ENCODE results near the gene CBY1. TPM values are rescaled to one million over a fixed set of nuclear protein-coding genes. Genes with fewer than 3 reads are reported as not detected.

Gene CBY1
- total RNA-seq, 2 experiments from 2014 or later = 3.5 to 12.8 TPM

DNA sequence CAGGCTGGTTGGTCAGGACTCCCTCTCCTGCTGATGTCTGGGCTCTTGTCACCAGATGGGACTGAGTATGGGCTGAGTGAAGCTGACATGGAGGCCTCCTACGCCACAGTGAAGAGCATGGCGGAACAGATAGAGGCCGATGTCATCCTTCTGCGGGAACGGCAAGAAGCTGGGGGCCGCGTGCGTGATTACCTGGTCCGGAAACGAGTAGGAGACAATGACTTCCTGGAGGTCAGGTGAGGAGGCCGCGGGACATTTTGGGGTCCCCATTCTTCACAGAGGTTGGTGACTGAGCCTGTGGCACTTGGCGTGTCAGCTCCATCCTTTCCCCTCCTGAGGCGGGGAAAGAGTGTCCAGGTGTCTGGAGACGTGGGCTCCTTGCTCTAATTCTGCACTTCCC, 59.4 kb downstream of the CBY1 start:
- Histone ChIP-seq H3K4me2 (ENCODE audit: low read length) (no peak overlapping the region), H3K36me3 (ENCODE audit: insufficient read depth, low read length) (peaks cover 52% of the 10 kb centered on the region), H3K27ac (ENCODE audit: low read depth, low read length, poor library complexity, severe bottlenecking) (no peak overlapping the region), H4K20me1 (ENCODE audit: insufficient read depth, low read length) (peaks cover 13% of the 10 kb centered on the region; the same call in 1 of the 2 replicates), H2AFZ (ENCODE audit: low read length) (no peak overlapping the region), H3K9me2 (ENCODE audit: insufficient read depth, low read length) (no peaks in the 10 kb centered on the region), H3K4me1 (ENCODE audit: insufficient read depth, low read length, poor library complexity, severe bottlenecking) (no peaks in the 10 kb centered on the region), H3K79me2 (ENCODE audit: insufficient read depth, low read depth, low read length) (peaks cover 29% of the 10 kb centered on the region), H3K9me3 (ENCODE audit: low read length) (no peaks in the 10 kb centered on the region), H3K4me3 (ENCODE audit: low read depth, low read length, poor library complexity, severe bottlenecking) (no peak overlapping the region)
- TF ChIP-seq, protein P1, sequence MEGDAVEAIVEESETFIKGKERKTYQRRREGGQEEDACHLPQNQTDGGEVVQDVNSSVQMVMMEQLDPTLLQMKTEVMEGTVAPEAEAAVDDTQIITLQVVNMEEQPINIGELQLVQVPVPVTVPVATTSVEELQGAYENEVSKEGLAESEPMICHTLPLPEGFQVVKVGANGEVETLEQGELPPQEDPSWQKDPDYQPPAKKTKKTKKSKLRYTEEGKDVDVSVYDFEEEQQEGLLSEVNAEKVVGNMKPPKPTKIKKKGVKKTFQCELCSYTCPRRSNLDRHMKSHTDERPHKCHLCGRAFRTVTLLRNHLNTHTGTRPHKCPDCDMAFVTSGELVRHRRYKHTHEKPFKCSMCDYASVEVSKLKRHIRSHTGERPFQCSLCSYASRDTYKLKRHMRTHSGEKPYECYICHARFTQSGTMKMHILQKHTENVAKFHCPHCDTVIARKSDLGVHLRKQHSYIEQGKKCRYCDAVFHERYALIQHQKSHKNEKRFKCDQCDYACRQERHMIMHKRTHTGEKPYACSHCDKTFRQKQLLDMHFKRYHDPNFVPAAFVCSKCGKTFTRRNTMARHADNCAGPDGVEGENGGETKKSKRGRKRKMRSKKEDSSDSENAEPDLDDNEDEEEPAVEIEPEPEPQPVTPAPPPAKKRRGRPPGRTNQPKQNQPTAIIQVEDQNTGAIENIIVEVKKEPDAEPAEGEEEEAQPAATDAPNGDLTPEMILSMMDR (conservative IDR thresholded peaks at IDR 0.05; ENCODE audit: low read length) = no peak
- no peak for TF ChIP-seq EZH2phosphoT487 (IDR thresholded peaks at IDR 0.05; ENCODE audit: borderline replicate concordance, low read depth, low read length)
- BruUV-seq (replicated peaks) = no TSS peak
- POLR2A ChIA-PET = no interaction called here
- CTCF ChIA-PET (ENCODE audit: unreplicated experiment) = no interaction called here
- intact Hi-C loops (cut with micrococcal nuclease; ENCODE audit: unreplicated experiment) = no loop called here
- no peak for DNase-seq (ENCODE audit: low spot score)

DNA sequence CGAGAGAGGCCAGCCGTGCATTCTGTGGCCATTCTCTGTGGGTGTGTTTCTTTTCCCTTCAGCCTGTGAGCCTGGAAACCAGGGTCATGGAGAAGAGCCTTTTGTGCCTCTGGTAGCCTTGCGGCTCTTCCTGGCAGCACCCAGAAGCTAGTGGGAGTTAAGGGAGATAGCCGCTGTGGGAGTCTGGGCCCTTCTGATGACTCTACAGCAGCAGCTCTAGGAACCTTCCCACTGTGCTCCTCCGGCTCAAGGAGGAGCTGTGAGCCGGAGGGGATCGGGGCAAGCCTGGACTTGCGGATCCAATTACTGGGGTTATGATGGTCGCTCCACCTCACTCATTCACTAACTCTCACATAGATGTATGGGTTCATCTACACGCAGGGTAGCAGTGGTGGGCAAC, 59.8 kb downstream of the CBY1 start:
- TF ChIP-seq EZH2phosphoT487 (IDR thresholded peaks at IDR 0.05; ENCODE audit: borderline replicate concordance, low read depth, low read length) = no peak
- TF ChIP-seq, protein P1 (conservative IDR thresholded peaks at IDR 0.05; ENCODE audit: low read length) = no peak
- no TSS peak for BruUV-seq (replicated peaks)
- no peak overlapping the region for H3K27ac ChIP-seq (ENCODE audit: low read depth, low read length, poor library complexity, severe bottlenecking)
- no peak overlapping the region for H2AFZ ChIP-seq (ENCODE audit: low read length)
- H3K9me2 ChIP-seq (ENCODE audit: insufficient read depth, low read length) = no peaks in the 10 kb centered on the region
- peaks cover 49% of the 10 kb centered on the region for H3K36me3 ChIP-seq (ENCODE audit: insufficient read depth, low read length)
- no peak overlapping the region for H3K4me3 ChIP-seq (ENCODE audit: low read depth, low read length, poor library complexity, severe bottlenecking)
- DNase-seq (ENCODE audit: low spot score) = no peak
- H3K79me2 ChIP-seq (ENCODE audit: insufficient read depth, low read depth, low read length) = peaks cover 25% of the 10 kb centered on the region
- intact Hi-C loops (cut with micrococcal nuclease; ENCODE audit: unreplicated experiment) = no loop called here
- H4K20me1 ChIP-seq (ENCODE audit: insufficient read depth, low read length) = peaks cover 10% of the 10 kb centered on the region; the same call in 1 of the 2 replicates
- no peak overlapping the region for H3K4me2 ChIP-seq (ENCODE audit: low read length)
- no peaks in the 10 kb centered on the region for H3K4me1 ChIP-seq (ENCODE audit: insufficient read depth, low read length, poor library complexity, severe bottlenecking)
- H3K9me3 ChIP-seq (ENCODE audit: low read length) = no peaks in the 10 kb centered on the region
- POLR2A ChIA-PET = no interaction called here
- CTCF ChIA-PET (ENCODE audit: unreplicated experiment) = no interaction called here

DNA sequence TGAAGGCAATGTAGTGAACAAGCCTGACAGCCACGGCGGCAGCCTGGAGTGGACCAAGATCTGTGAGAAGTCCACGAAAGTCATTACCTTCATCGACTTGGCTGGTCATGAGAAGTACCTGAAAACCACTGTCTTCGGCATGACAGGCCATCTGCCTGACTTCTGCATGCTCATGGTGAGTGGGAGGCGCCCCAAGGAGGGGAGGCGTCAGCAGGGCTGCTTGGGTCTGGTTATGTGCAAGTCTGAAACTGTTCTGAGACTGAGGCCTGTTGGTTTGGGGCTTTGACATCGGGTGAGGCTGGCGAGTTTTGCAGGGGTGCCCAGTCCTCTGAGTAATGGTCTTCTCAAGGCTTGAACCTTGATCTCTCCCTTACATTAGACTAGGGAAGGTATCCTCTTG, 60.4 kb downstream of the CBY1 start:
- H3K36me3 ChIP-seq (ENCODE audit: insufficient read depth, low read length) = peaks cover 51% of the 10 kb centered on the region

More for the DNA sequence above, 60.4 kb downstream of the CBY1 start:
- intact Hi-C loops (cut with micrococcal nuclease; ENCODE audit: unreplicated experiment) = no loop called here
- ChIA-PET CTCF (ENCODE audit: unreplicated experiment) (no interaction called here), POLR2A (no interaction called here)
- no peak overlapping the region for H2AFZ ChIP-seq (ENCODE audit: low read length)
- no peak overlapping the region for H3K4me3 ChIP-seq (ENCODE audit: low read depth, low read length, poor library complexity, severe bottlenecking)
- peaks cover 19% of the 10 kb centered on the region for H3K79me2 ChIP-seq (ENCODE audit: insufficient read depth, low read depth, low read length)
- no peak overlapping the region for H3K27ac ChIP-seq (ENCODE audit: low read depth, low read length, poor library complexity, severe bottlenecking)
- no peak for DNase-seq (ENCODE audit: low spot score)
- peaks cover 10% of the 10 kb centered on the region; the same call in 1 of the 2 replicates for H4K20me1 ChIP-seq (ENCODE audit: insufficient read depth, low read length)
- TF ChIP-seq, protein P1 (conservative IDR thresholded peaks at IDR 0.05; ENCODE audit: low read length) = no peak
- no peak for TF ChIP-seq EZH2phosphoT487 (IDR thresholded peaks at IDR 0.05; ENCODE audit: borderline replicate concordance, low read depth, low read length)
- no peaks in the 10 kb centered on the region for H3K9me3 ChIP-seq (ENCODE audit: low read length)
- no peaks in the 10 kb centered on the region for H3K9me2 ChIP-seq (ENCODE audit: insufficient read depth, low read length)
- no peak overlapping the region for H3K4me2 ChIP-seq (ENCODE audit: low read length)
- no TSS peak for BruUV-seq (replicated peaks)
- no peaks in the 10 kb centered on the region for H3K4me1 ChIP-seq (ENCODE audit: insufficient read depth, low read length, poor library complexity, severe bottlenecking)
